ENCODE data around the gene MAN2B2. TPM values are rescaled to one million over a fixed set of nuclear protein-coding genes. Genes with fewer than 3 reads are reported as not detected.
A peak's percentile ranks its signal among the peaks of the same experiment; 100 is the strongest.

MAN2B2 gene
- total RNA-seq, 1 experiment from 2014 or later, result 5.0 TPM

DNA sequence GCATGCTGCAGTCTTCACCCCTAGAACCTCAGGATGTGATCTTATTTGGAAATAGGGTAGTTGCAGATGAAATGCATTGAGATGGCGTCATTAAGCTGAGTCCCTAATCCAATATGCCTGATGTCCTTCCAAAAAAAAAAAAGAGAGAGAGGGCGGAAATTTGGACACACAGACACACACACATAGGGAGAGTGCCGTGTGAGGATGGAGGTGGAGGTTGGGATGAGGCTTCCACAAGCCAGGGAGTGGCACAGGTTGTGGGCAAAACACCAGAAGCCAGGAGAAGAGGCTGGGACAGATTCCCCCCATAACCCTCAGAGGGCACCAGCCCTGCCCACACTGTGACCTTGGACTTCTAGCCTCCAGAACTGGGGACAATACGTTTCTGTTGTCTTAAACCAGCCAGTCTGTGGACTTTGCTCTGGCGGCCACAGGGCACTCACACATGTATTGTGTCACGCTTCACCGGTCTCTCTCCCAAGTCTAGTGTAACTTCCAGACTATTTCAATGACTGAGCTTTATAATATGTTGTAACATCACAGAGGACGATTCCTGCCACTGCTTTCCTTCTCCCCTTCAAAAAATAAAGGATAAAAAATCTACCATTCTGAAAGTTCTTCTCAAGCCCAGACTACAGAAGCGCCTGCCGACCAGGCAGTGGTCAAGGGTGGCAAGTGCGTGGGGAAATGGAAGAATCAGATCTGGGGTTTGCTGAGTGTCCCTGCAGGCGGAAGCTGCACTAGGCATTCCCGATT lies 35.8 kb upstream of the MAN2B2 start:
- Histone ChIP-seq H3K9me3 (no peaks in the 10 kb centered on the region), H3K4me3 (no peak overlapping the region), H3K27me3 (0 out of 2 replicates have a peak, but pooled peaks cover 4% of the 10 kb centered on the region), H3K36me3 (no peaks in the 10 kb centered on the region)
- no peak for DNase-seq

DNA sequence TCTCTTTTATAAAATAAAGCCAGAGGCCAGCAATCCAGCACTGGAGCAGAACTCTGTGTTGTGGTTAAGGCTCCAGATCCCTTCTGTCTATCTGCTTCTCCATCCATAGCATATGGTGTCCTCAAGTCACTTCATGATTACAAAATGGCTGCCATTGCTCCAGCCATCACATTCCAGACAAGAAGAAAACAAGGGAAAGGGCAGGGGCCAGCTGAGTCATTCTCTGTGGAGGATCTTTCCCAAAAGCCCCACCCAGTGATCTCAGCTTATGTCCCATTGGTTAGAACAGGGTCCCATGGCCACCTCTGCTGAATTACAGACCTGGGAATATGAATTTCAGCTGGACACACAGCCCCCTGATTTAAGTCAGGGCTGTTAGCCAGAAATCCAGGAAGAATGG lies 34.1 kb upstream of the MAN2B2 start:
- no peaks in the 10 kb centered on the region for H3K9me3 ChIP-seq
- no peak for DNase-seq
- 0 out of 2 replicates have a peak, but pooled peaks cover 4% of the 10 kb centered on the region for H3K27me3 ChIP-seq
- H3K36me3 ChIP-seq, result no peaks in the 10 kb centered on the region
- H3K4me3 ChIP-seq, result no peak overlapping the region

DNA sequence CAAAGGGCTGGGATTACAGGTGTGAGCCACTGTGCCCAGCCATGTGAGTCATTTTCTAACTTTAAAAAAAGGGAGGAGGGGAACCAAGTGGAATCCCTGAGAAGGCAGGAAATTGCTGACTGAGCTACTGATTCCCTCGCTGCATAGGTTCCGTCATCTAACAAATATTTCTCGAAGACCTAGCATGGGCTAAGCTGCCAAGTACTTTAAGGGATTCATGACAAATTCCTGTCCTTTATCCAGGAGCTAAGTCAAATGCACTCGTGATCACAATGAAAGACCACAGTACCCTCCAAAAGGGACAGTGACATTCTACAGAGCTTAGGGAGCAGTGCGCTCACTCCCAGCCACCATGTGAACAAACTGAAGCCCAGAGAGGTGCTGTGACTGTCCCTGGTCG lies 33.2 kb upstream of the MAN2B2 start:
- 0 out of 2 replicates have a peak, but pooled peaks cover 4% of the 10 kb centered on the region for H3K27me3 ChIP-seq
- no peak for DNase-seq
- H3K36me3 ChIP-seq, result no peaks in the 10 kb centered on the region
- H3K9me3 ChIP-seq, result no peaks in the 10 kb centered on the region
- no peak overlapping the region for H3K4me3 ChIP-seq

DNA sequence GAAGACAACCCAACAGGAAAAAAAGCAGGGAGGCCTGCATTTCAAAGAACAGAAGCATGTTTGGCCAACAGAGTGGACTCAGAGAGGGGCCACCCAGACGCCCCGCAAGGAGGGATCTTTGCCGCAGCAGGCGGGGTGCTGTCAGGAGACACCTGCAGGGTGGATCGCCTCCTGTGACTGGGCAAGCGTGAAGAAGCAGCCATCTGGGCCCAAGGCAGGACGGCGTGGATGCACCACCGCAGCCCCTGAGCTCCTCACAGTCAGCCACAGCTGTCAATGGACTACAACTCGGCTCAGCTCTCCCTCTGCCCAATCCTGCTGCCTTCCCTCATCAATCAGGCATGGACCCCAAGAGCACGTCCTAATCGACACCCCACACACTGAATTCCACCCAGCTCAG lies 32.0 kb upstream of the MAN2B2 start:
- Histone ChIP-seq H3K9me3 (no peaks in the 10 kb centered on the region), H3K4me3 (no peak overlapping the region), H3K36me3 (no peaks in the 10 kb centered on the region), H3K27me3 (0 out of 2 replicates have a peak, but pooled peaks cover 4% of the 10 kb centered on the region)
- no peak for DNase-seq

DNA sequence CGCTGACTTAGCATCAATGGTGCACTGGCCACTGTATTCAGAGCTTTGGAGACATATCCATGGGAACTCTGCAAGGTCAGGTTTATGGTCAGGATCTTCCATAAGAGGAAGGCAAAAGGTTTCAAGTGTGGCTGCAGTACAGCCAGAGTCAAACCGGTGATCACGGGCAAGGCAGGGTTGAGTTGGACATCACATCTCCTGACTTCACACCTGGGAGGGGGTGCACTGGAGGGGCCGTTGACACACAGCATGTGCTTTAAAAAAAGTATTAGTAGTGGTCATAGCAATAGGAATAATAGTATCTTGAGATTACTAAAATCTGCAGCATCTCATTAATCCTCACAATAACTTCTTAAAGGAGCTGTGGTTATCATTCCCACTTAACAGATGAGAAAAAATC lies 28.9 kb upstream of the MAN2B2 start:
- H3K27me3 ChIP-seq, result no peaks in the 10 kb centered on the region
- H3K4me3 ChIP-seq, result no peak overlapping the region
- no peak for DNase-seq
- H3K9me3 ChIP-seq, result no peaks in the 10 kb centered on the region
- H3K36me3 ChIP-seq, result no peaks in the 10 kb centered on the region

DNA sequence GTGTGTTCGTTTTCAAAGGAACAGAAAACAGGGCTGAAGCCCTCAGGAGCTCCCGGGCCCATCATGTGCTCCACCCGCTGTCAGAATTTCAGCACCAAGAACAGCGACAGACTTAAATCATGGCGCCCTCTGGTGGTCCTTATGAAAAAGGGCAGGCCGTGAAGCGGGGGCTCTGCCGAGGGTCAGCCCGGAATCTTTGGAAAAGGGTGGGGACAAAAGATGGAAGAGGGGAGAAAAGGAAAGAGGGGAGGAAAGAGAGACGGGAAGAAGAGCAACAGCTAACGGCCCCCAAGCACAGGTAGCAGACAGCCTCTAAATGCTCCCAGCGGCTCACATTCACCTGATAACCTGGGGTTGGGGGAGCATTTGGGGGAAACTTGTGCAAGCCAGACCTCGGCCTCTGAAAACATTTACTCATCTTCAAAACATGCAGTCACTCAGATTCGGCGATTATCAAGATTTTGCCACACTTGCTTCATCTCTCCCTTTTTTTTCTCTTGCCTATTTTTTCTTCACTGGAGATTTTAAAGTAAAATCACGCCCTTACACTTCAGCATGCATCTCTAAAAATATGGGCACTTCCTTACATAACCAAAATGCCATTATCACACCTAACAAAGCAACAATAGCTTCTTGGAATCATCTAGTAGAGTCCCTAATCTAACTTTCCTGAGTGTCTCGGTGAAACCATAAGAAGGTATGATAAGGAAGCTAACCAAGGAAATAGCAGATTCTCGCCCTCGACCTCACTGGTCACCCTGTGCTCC lies 28.1 kb upstream of the MAN2B2 start:
- Histone ChIP-seq H3K27me3 (no peaks in the 10 kb centered on the region), H3K4me3 (no peak overlapping the region), H3K9me3 (no peaks in the 10 kb centered on the region), H3K36me3 (no peaks in the 10 kb centered on the region)
- DNase-seq, result no peak

DNA sequence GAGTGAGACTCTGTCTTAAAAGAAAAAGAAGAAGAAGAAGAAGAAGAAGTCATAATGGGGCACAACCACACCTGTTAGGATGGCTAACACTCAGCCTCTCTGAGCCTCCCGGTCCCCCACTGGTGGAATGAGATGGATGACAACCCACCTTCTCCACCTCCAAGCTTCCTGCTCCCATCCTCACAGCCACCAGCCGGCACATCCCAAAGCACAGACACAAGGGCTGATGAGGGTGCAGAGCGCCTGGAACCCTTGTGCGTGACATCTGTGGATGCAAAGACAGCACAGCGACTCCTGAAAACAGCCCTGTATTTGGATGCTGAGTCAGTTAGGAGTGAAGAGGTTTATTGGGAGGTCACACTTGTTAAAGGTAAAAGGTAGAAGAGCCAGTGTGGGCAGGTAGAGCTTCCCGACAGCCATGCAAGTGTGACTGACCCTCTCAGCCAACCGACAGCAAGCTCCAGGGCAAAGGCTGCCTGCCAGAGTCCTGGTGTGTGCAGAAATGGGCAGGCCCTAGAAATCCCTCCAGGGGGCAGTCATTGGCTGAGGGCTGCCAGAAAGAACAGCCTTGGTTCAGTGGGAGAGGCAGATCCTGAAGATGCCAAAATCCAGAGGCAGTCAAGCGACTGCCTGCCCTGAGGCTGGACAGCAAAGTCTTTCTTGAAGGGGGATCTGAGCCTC lies 26.6 kb upstream of the MAN2B2 start:
- peak; percentile 52 for DNase-seq
- H3K9me3 ChIP-seq, result no peaks in the 10 kb centered on the region
- H3K4me3 ChIP-seq, result no peak overlapping the region
- no peaks in the 10 kb centered on the region for H3K36me3 ChIP-seq
- H3K27me3 ChIP-seq, result no peaks in the 10 kb centered on the region

DNA sequence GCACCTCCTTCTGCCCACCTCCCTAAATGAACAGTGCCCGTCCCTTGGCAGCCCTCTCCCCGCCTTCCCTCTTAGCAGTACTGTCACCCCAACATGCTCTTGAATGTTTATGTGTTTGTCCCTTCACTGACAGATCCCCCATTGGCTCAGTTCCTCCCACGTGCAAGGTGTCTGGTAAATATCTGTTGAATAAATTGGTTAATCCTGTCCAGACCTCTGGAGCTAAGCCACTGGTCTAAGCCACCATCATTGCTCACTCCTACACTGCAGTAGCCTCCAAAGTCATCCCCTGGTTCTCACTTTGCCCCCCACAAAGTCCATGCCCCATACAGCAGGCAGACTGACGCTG lies 26.1 kb upstream of the MAN2B2 start:
- H3K4me3 ChIP-seq, result no peak overlapping the region
- H3K9me3 ChIP-seq, result no peaks in the 10 kb centered on the region
- DNase-seq, result no peak
- H3K27me3 ChIP-seq, result no peaks in the 10 kb centered on the region
- no peaks in the 10 kb centered on the region for H3K36me3 ChIP-seq

DNA sequence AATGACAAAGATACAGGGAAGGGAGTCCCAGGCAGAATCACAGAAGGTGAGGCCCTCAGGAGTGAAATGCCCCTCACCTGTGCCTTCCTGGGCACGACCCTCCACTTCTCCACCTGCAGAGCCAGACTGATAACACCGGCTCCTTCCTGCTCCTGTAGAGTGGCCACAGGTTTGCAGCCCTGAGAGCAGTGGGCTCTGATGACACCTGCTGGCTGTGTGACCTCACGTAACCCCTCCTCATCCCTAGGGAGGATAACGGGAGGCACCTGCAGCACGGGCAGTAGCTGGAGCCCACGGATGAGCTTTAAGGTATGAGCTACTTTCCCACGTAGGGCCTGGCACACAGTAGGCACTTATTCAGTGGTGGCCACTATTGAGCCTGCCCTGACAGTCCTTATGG lies 25.5 kb upstream of the MAN2B2 start:
- no peaks in the 10 kb centered on the region for H3K36me3 ChIP-seq
- no peaks in the 10 kb centered on the region for H3K27me3 ChIP-seq
- H3K4me3 ChIP-seq, result no peak overlapping the region
- DNase-seq, result no peak
- no peaks in the 10 kb centered on the region for H3K9me3 ChIP-seq

DNA sequence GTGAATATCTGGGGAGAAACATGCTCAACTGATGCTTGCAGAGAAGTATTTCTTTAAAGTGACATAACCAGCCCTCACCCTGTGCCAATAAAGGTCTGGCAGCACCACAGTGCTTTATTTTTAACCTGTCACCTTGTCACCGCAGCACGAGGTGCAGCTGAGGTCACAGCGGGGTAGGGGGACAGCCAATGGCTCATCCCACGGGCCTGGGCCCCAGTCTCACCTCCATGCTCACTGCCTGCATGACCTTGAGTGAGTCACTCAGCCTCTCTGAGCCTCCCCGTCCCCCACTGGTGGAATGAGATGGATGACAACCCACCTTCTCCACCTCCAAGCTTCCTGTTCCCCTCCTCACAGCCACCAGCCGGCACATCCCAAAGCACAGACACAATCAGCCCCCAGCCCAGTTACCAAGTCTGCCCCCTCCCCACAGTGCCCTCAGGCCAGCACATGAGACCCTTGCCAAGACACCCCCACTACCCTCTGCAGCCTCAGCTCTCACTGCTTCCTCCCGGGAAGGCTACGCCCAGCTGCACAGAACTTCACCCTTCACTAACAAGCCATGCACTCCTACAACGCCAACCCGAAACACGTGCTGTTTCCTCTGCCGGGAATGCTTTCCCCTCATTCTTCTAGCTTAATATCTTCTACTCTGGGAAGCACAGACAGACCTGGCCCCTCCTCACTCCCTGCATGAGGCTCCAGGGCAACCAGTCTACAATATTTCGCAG lies 24.9 kb upstream of the MAN2B2 start:
- Histone ChIP-seq H3K36me3 (no peaks in the 10 kb centered on the region), H3K4me3 (no peak overlapping the region), H3K27me3 (no peaks in the 10 kb centered on the region), H3K9me3 (no peaks in the 10 kb centered on the region)
- DNase-seq, result no peak

DNA sequence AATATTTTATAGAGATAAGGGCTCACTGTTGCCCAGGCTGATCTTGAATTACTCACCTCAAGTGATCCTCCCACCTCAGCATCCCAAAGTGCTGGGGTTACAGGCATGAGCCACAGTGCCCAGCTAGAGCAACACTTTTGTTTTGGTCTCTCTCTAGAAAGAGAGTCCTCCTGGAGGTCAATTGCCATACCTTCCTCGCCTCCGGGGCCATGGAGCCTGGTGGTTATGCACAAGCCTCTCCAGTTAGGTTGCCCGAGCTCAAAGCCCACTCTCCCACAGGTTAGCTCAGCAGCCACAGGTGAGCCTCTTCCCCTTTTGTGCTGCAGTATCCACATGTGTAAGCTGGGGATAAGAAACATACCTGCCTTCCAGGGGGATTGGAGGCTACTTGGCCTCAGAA lies 24.2 kb upstream of the MAN2B2 start:
- Histone ChIP-seq H3K27me3 (no peaks in the 10 kb centered on the region), H3K4me3 (no peak overlapping the region), H3K9me3 (no peaks in the 10 kb centered on the region), H3K36me3 (no peaks in the 10 kb centered on the region)
- no peak for DNase-seq

DNA sequence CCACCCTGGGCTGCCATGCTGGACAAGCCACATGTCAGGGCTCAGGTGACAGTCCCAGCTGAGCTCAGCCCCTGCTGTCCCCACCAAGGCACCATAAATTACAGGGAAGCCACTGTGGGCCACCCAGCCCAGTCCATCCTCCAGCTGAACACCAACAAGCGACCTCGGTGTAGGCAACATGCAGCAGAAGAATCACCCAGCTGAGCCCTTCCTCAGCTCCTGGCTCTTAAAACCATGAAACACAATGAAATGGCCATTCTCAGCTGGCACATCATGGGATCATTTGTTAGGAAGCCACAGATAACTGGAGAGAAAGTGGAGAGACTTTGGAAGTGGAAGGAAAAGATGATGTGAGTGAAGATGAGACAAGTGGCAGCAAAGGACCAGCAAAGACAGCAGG lies 23.3 kb upstream of the MAN2B2 start:
- Histone ChIP-seq H3K27me3 (no peaks in the 10 kb centered on the region), H3K36me3 (no peaks in the 10 kb centered on the region), H3K9me3 (no peaks in the 10 kb centered on the region), H3K4me3 (no peak overlapping the region)
- no peak for DNase-seq

DNA sequence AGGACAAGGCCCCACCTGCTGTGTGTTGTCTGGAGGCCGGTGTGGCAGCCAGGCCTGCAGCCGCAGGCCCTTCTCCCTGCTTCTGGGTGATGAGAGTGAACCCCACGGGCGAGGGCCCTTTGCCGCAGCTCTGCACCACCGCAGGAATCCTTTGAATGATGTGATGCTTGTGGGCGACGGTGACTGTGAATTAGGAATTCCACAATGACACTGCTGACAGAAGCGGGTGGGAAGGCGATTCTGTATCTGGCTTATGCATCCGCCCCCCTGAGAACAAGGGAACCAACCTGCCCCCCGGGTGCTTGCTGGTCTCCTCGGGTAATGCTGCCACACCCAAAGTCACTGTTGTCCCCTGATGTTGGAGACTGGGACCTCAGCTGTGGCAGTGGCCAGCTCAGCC lies 19.5 kb upstream of the MAN2B2 start:
- no peaks in the 10 kb centered on the region for H3K36me3 ChIP-seq
- no peaks in the 10 kb centered on the region for H3K9me3 ChIP-seq
- no peak overlapping the region for H3K4me3 ChIP-seq
- DNase-seq, result no peak
- no peaks in the 10 kb centered on the region for H3K27me3 ChIP-seq

DNA sequence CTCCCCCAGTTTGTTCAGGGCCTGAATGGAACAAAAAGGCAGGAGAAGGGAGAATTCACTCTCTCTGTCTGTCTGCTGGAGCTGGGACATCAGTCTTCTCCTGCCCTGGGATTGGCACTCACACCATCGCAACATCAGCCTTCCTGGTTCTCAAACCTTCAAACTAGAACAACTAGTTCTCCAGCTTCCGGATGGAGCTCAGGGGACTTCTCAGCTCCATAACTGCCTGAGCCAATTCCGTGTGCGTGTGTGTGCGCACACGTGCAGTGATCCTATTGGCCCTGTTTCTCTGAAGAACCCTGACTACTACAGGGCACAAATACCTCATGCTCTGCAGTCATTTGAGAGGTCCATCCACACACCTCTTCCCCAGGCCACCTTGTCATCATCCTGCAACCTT lies 18.7 kb upstream of the MAN2B2 start:
- DNase-seq, result no peak
- no peak overlapping the region for H3K4me3 ChIP-seq
- H3K36me3 ChIP-seq, result no peaks in the 10 kb centered on the region
- H3K9me3 ChIP-seq, result no peaks in the 10 kb centered on the region
- no peaks in the 10 kb centered on the region for H3K27me3 ChIP-seq

DNA sequence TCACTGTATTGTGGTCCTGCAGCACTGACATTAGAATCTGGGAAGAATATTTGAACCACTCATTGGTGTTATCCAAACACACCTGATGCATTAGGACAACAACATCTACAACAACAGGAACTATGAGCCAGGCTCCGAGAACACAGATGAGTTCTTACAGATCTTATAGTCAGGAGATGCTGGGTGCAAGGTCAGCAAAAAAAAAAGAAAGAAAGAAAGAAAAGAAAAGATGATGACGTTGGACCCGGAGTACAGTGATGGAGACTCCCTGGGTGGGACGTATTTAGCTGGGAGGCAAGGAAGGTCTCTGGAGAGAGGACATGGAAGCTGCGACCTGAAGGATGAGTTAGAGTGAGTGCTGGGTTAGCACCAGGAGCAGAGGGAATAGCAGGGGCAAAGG lies 17.8 kb upstream of the MAN2B2 start:
- H3K9me3 ChIP-seq, result no peaks in the 10 kb centered on the region
- H3K27me3 ChIP-seq, result no peaks in the 10 kb centered on the region
- no peak for DNase-seq
- no peak overlapping the region for H3K4me3 ChIP-seq
- H3K36me3 ChIP-seq, result no peaks in the 10 kb centered on the region

DNA sequence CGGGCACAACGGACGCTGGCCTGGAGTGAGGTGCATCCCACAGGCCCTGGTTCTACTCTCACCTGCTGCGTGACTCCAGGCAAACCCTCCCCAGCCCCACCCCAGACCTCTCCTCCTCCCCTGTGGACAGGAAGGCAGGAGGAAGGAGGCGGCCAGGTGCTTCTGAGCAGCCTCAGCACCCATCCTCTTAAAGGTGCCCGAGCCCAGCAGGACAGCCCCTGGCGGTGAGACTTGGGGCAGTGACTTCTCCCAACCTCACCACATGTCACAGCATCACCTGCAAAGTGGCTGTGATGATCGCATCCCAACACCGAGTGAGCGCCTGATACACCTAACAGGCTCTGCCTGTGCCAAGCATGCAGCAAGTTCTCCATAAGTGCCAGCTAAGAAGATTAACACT lies 17.1 kb upstream of the MAN2B2 start:
- H3K27me3 ChIP-seq, result no peaks in the 10 kb centered on the region; the same call in 1 of the 2 replicates

More for the DNA sequence above, 17.1 kb upstream of the MAN2B2 start:
- Histone ChIP-seq H3K4me3 (no peak overlapping the region), H3K36me3 (no peaks in the 10 kb centered on the region), H3K9me3 (no peaks in the 10 kb centered on the region)
- DNase-seq, result no peak

Measured in MG63 (cell line).